ENCODE data around the gene EBNA1BP2.
"Not testable (repeated sequence)": the region's sequence is repeated elsewhere in the genome, so short reads cannot be mapped to it uniquely, and the experiment has no call there.

Gene EBNA1BP2

GRCh38 chr1:43172527-43172972, 460 bp upstream of the EBNA1BP2 start:
- peak; percentile 92 for DNase-seq (ENCODE audit: low spot score)

- DNase-seq (ENCODE audit: low spot score), result no peak
These were observed 696 bp downstream of the EBNA1BP2 start for GRCh38 chr1:43171312-43171875.

DNA sequence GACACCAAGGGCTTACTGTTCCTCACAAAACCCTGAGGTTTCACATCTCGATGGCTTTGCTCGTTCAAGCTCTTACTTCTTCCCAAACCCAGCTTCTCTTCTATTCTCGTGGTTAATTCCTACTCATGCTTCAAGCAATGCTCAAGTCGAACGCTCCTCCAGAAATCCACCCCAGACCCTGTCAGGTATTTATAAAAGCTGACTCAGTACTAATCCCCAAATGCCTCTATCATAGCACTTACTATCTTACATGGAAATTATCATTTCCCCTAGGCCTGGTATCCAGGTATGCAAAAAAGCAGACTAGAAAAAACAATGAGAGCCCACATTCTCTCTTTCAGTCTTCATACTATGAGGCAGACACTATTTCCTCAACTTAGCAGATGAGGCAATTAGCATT, 6.3 kb downstream of the EBNA1BP2 start:
- no peak for DNase-seq (ENCODE audit: low spot score)

DNA sequence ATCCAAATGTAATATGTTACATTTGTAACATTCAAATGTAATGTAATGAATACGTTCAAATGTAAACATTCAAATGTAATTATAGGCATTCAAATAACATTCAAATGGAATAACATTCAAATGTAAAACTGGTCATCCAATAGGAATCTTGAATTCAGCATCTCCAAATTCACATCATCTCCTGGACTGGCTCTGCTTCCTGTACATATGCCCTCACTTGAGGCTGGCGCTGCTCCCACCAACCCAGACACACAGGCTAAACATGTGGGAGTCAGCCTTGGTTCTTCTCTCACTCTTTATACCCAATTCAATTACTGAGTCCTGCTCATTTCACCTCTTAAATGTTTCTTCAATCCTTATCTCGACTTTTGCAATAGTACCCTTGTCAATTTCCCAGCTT, 6.9 kb downstream of the EBNA1BP2 start:
- DNase-seq (ENCODE audit: low spot score), result no peak

GRCh38 chr1:43156026-43156425, 16.1 kb downstream of the EBNA1BP2 start:
- DNase-seq (ENCODE audit: low spot score), result no peak

DNA sequence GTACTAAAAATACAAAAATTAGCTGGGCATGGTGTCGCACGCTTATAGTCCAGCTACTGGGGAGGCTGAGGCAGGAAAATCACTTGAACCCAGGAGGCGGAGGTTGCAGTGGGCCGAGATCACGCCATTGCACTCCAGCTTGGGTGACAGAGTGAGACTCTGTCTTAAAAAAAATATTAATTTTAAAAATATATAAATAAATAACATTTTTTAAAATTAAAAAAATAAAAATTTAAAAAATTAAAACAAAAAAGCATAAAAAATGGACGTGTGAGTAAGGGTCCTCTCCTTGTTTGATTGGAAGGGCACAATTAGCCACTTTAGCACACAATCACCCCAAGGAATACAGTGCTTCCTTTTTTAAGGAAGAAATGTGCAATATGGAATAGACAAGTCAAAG, 18.6 kb downstream of the EBNA1BP2 start:
- no peak for DNase-seq (ENCODE audit: low spot score)

- DNase-seq (ENCODE audit: low spot score), result no peak
These were observed 19.2 kb downstream of the EBNA1BP2 start for GRCh38 chr1:43152866-43153265.

DNA sequence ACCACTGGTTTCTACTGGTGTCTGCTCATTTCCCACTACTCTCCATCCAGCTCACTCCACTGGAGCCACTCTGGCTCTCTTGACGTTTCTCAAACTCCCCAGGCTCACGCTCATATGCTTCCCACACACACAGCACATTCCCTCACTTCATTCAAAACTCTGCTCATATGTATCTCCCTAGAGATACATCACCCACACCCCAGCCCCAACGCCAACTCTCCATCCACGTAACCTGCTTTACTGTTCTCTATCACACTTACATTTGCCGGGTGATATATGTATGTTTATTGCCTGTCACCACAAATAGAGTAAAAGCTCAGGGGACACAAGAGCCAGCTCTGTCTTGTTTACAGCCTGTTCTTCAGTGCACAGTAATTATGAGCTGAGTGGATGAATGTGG, 22.2 kb downstream of the EBNA1BP2 start:
- no peak for DNase-seq (ENCODE audit: low spot score)

DNA sequence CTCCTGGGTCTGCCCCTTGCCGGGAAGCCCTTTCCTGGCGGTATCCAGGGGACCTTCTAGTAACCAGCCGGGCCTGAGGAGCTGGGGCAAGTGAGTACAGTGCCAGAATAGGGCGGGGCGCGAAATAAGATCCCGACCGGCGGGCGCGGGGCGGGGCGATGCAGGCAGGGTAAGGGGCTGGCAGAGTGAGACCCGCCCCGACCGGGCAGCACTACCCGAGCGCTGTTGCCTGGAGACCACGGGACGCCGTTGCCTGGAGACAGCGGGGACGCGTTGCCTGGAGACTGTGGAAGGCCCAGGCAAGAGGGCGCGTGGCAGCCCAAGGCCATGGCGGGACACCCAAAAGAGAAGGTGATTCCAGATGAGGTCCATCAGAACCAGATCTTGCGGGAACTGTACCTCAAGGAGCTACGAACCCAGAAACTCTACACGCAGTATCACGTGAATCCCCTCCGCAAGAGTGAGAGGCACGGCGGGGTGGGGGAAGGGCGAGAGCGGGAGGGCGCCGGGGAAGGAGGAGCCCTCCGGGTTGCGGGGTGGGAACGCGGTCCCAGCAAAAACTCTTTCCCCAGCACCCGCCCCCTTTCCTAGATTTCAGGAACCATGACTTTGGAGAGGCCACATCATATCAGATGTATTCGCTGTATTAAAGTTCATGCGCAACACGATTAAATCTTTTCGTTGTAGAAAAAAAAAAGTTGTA, 24.3 kb downstream of the EBNA1BP2 start:
- peak; percentile 99 for DNase-seq (ENCODE audit: low spot score)

DNA sequence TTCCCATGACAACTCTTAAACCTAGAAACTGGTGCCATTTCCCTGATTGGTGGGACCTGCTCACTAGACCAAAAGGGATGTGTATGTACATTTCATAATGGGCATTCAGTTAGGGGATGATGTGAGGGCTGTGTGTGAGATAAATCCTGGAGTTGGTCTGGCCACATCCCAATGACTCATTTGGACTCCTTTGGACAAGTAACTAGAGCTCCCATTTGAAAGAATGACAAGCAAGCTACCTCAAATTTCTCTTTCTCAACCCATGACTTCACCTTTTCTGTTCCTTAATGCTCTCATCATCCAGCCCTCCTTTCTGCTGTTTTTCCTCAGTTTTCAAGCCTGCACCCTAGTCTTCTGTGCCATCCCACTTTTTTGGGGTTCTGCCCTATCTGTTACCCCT, 27.9 kb downstream of the EBNA1BP2 start:
- no peak for DNase-seq (ENCODE audit: low spot score)

DNA sequence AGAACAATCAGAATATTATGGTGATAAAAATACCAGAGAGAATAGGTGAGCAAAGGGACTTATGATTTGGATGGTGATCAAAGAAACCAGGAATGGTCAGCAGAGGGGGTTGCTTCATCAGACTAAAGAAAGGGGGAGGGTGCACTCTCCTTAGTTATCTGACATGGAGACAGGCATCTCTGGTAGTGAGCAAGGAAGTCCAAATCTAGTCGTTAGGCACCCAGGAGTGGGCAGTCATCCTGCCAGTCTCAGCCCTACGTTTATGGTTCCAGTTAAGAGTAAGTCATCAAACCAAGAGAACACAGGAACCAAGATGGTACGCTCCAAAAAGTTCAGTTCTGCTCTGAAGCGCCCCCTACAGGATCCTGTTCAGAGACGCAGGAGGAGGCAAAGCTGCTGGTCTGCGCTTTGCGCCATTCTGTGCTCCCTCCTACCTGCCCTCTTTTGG, 28.6 kb downstream of the EBNA1BP2 start:
- peak; percentile 62 for DNase-seq (ENCODE audit: low spot score)

- DNase-seq (ENCODE audit: low spot score), result no peak
These were observed 31.5 kb downstream of the EBNA1BP2 start for GRCh38 chr1:43140583-43140982.

DNA sequence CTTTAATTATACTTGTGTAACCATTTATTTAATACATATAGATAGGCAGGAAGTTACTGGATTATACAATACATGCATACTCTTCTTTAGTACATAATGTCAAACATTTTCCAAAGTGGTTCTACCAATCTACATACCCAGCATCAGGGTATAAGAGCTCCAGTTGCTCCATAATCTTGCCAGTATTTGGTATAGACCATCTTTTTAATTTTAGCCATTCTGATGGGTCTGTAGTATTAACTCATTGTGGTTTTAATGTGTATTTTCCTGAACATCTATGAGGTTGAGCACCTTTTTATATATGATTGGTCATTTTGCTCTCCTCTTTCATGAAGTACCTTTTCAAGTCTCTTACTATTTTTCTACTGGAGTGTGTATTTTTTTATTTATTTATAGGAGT, 32.1 kb downstream of the EBNA1BP2 start:
- DNase-seq (ENCODE audit: low spot score), result no peak

DNA sequence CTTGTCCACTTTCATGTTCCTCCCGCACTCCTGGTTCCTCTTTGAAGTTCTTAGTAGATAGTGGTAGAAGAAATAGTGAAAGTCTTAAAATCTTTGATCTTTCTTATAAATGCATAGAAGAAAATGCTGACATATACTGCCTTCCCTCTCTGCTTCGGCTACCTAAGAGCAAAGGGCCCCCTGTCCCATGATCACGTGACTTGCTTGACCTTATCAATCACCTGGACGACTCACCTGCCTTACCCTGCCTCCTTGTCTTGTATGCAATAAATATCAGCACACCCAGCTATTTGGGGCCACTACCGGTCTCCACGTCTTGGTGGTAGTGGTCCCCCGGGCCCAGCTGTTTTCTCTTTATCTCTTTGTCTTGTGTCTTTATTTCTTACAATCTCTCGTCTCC, 32.8 kb downstream of the EBNA1BP2 start:
- not testable (repeated sequence) for DNase-seq (ENCODE audit: low spot score)

- DNase-seq (ENCODE audit: low spot score), result no peak
These were observed 34.5 kb downstream of the EBNA1BP2 start for GRCh38 chr1:43137445-43138052.

GRCh38 chr1:43135857-43136781, 36.0 kb downstream of the EBNA1BP2 start:
- no peak for DNase-seq (ENCODE audit: low spot score)

DNA sequence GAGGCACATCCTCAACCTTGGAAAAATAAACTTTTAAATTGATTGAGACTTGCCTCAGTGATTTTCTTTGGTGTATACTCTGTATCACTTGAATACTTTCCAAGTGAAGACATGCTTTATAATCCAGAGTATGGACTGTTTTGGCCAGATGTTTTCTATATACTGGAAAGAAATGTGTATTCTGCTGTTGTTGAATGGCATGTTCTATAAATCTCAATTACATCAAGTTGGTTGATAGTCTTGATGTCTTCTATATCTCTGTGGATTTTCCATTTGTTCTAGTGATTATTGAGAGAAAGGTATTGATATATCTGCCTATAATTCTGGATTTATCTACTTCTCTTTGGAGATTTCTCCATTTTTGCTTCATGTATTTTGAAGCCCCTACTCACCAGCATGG, 37.5 kb downstream of the EBNA1BP2 start:
- DNase-seq (ENCODE audit: low spot score), result no peak

DNA sequence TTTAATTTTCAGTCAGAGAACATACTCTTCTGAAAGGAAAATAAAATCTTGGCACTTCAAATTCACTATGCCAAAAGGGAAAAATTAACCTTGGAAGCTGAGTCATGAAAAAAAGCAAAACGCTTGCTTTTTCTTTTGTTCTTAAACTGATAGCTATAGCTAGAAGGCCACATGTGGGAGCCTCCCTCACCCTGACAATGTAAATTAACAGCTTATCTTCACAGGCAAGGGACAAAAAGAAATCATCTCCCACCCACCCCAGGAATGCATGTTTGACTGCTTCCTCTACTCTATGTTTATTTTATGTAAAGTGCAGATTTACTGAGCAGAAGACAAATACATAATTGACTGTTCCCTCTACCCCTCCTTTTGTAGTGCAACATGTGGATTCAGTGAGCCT, 38.0 kb downstream of the EBNA1BP2 start:
- DNase-seq (ENCODE audit: low spot score), result no peak

DNA sequence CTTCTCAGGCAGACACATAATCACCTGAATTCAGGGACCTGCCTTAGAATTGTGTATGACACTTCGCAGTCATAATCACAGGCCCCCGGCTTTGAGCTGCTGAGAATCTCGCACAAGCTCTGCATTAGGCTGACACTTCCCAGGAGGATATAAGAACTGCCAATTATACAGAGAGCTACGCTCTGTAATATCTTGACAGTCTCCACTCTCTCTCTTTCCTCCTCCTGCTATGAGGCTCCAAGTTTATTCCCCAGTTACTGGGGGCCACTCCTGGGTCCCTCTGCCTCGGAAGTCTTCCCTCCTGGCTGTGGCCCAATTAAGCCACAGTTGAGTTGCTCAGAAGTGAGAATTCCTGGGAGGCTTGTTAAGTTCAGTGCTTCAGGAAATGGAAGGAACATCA, 42.7 kb downstream of the EBNA1BP2 start:
- no peak for DNase-seq (ENCODE audit: low spot score)

DNA sequence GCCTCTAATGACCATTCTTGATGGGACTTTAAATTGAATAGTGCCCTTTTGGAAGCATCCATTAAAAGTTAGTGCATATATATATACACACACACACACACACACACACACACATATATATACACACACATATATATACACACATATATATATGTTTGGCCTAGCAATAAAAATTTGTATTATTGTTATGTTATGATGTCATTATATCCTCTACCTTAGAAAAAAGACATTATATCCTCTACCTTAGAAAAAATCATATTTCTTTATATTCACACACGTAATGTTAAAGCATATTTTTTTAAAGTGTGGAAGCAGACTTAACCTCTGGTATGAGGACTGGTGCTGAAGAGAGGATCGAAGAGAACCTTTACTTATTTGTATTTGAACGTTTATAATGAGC, 43.3 kb downstream of the EBNA1BP2 start:
- DNase-seq (ENCODE audit: low spot score), result no peak

DNA sequence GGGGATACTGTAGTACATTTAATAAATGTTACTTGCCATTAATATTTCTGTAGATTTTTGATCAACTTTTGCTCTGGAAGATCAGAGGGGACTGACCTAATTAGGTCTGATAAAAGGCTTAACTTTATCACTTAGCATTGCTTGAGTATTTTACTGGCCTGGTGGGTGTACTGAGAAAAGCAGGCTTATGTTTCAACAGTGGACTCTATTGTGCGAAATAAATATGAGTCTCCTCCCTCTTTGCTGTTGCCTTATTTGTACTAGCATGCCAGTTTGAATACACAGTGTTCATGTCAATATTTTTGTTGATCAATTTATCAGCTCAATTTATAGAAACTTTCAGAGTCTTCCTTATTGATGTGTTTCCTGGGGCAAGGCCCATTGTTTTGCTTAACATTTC, 49.1 kb downstream of the EBNA1BP2 start:
- no peak for DNase-seq (ENCODE audit: low spot score)

GRCh38 chr1:43121256-43121900, 50.7 kb downstream of the EBNA1BP2 start:
- no peak for DNase-seq (ENCODE audit: low spot score)

All from ecto neural progenitor cell (in vitro differentiated cells).